B cell (primary cell): ENCODE data around the gene CARMIL1. TPM values are rescaled to one million over a fixed set of nuclear protein-coding genes. Genes with fewer than 3 reads are reported as not detected.
A peak's percentile ranks its signal among the peaks of the same experiment; 100 is the strongest.

Experiments used
- ATAC-seq: fragments of 200-7000 bp; cut with Tn5 transposase; one replicate; pipeline ENCODE4 v1.10.0; 2021; ENCODE audit warnings: low read depth, mild to moderate bottlenecking, moderate number of reproducible peaks, moderate library complexity
- CTCF ChIA-PET: fragments of 350-600 bp; sonication (Branson Sonifier 250); formaldehyde crosslinking; loops from one replicate; lab custom pipeline; 2021; ENCODE audit warnings: antibody characterized with exemption, inconsistent platforms; lab: Charles Lee
- POLR2A ChIA-PET: fragments of 350-600 bp; sonication (Branson Sonifier 250); formaldehyde crosslinking; loops from one replicate; lab custom pipeline; 2021; ENCODE audit warnings: antibody characterized with exemption; lab: Charles Lee
- DNase-seq: peaks from one replicate; pipeline ENCODE4 v3.0.0; 2013
- H2AFZ ChIP-seq: 2 replicates; pipeline ENCODE4 v1.6.1; 2012; ENCODE audit warnings: mild to moderate bottlenecking, low read depth, low read length; ENCODE audit not compliant: insufficient read depth, poor library complexity, severe bottlenecking
- H3K27ac ChIP-seq, 2 donors: 1 replicate in 1 of 2; 2 replicates in 1 of 2; pipeline ENCODE4 v1.5.1; 2012 to 2013; ENCODE audit warnings: low read length in 2 of 2, mild to moderate bottlenecking in 2 of 2, moderate library complexity in 1 of 2
- H3K27me3 ChIP-seq, 4 experiments: fragments of 200-600 bp in 1 of 4; sonication (generic) in 1 of 4; replicated peaks in 1 of 4; 1 replicate in 2 of 4; 2 replicates in 2 of 4; pipeline versions ENCODE4 v1.6.1 to v1.7.0; 2013 to 2016; ENCODE audit warnings: low read length in 3 of 4, mild to moderate bottlenecking in 2 of 4, mixed read lengths in 1 of 4, moderate library complexity in 1 of 4; ENCODE audit not compliant: insufficient read depth in 4 of 4, control insufficient read depth in 3 of 4; ENCODE audit errors: control extremely low read depth in 1 of 4
- H3K36me3 ChIP-seq, 2 experiments: replicated peaks in 1 of 2; 1 replicate in 1 of 2; 2 replicates in 1 of 2; pipeline versions ENCODE4 v1.6.1 to v1.7.1; 2013; ENCODE audit warnings: low read length in 1 of 2; ENCODE audit not compliant: insufficient read depth in 2 of 2, control insufficient read depth in 1 of 2; ENCODE audit errors: control extremely low read depth in 1 of 2, extremely low read depth in 1 of 2
- H3K4me1 ChIP-seq, 2 donors: fragments of 200-600 bp in 1 of 2; sonication (generic) in 1 of 2; 1 replicate in 1 of 2; 2 replicates in 1 of 2; pipeline versions ENCODE4 v1.5.1 to v1.6.1; 2013 to 2017; ENCODE audit warnings: low read length in 2 of 2; ENCODE audit not compliant: control insufficient read depth in 2 of 2, insufficient read depth in 2 of 2
- H3K4me2 ChIP-seq: replicated peaks from 2 replicates; pipeline ENCODE3; 2012; ENCODE audit warnings: mild to moderate bottlenecking, low read depth, low read length; ENCODE audit not compliant: poor library complexity, severe bottlenecking
- H3K4me3 ChIP-seq, 5 experiments: fragments of 200-600 bp in 1 of 5; sonication (generic) in 1 of 5; 1 replicate in 3 of 5; 2 replicates in 2 of 5; pipeline versions ENCODE4 v1.5.1 to v1.7.0; 2011 to 2016; ENCODE audit warnings: low read length in 4 of 5, mild to moderate bottlenecking in 4 of 5, low read depth in 2 of 5, control low read depth in 1 of 5, moderate library complexity in 1 of 5; ENCODE audit not compliant: insufficient read depth in 1 of 5; ENCODE audit errors: control extremely low read depth in 1 of 5, extremely low read depth in 1 of 5
- H3K79me2 ChIP-seq: fragments of 200-600 bp; sonication (generic); one replicate; pipeline ENCODE4 v1.6.0; 2016; ENCODE audit warnings: low read length; ENCODE audit not compliant: control insufficient read depth, insufficient read depth
- H3K9ac ChIP-seq: fragments of 200-600 bp; sonication (generic); 2 replicates; pipeline ENCODE4 v1.6.1; 2017; ENCODE audit warnings: mild to moderate bottlenecking, low read length, moderate library complexity
- H3K9me3 ChIP-seq, 3 donors: one replicate each; pipeline versions ENCODE4 v1.6.1 to v1.7.1; 2013; ENCODE audit warnings: low read length in 2 of 3; ENCODE audit not compliant: control insufficient read depth in 2 of 3, insufficient read depth in 1 of 3; ENCODE audit errors: control extremely low read depth in 1 of 3
- H4K20me1 ChIP-seq: 2 replicates; pipeline ENCODE4 v1.6.0; 2012; ENCODE audit warnings: mild to moderate bottlenecking, low read length; ENCODE audit not compliant: insufficient read depth, control insufficient read depth, poor library complexity, severe bottlenecking
- H3K27ac Mint-ChIP-seq: one replicate; pipeline ENCODE4 v1.8.0; 2021; ENCODE audit warnings: mixed read lengths
- H3K27me3 Mint-ChIP-seq: one replicate; pipeline ENCODE4 v1.8.0; 2021; ENCODE audit warnings: mixed read lengths
- H3K4me1 Mint-ChIP-seq: one replicate; pipeline ENCODE4 v1.8.0; 2021; ENCODE audit warnings: mixed read lengths
- H3K4me3 Mint-ChIP-seq: one replicate; pipeline ENCODE4 v1.8.0; 2021; ENCODE audit warnings: mixed read lengths
- H3K9me3 Mint-ChIP-seq: one replicate; pipeline ENCODE4 v1.8.0; 2022; ENCODE audit warnings: mixed read lengths; ENCODE audit not compliant: insufficient read depth
- CTCF ChIP-seq: fragments of 200-600 bp; IDR thresholded peaks from one replicate; pipeline ENCODE4 v1.8.0; 2022; ENCODE audit warnings: antibody characterized with exemption, mild to moderate bottlenecking
- EZH2 ChIP-seq: IDR thresholded peaks from 2 replicates; pipeline ENCODE4 v1.6.1; 2012; ENCODE audit warnings: borderline replicate concordance, low read depth, mild to moderate bottlenecking, moderate library complexity, low read length; ENCODE audit not compliant: insufficient read depth, poor library complexity, severe bottlenecking
- WGBS: methylation state at CpG from one replicate; pipeline ENCODE4 v1.1.5; 2013; ENCODE audit warnings: missing lambda C conversion rate; ENCODE audit not compliant: insufficient coverage; 5-methylcytosine and 5-hydroxymethylcytosine counted together
- intact Hi-C: fragments of 100-400 bp; cut with micrococcal nuclease; formaldehyde crosslinking; loops from one replicate; pipeline ENCODE4 v1.10.0; 2022
- polyA plus RNA-seq: library from polyadenylated mRNA; depleted of rRNA; stranded (reverse); fragments of >200 nt; gene quantifications from 2 replicates; pipeline ENCODE4 v1.2.3, GENCODE V29; 2012
- total RNA-seq, 2 donors: library from RNA; stranded (reverse); fragments of 120-200 nt in 1 of 2; gene quantifications; 1 replicate in 1 of 2; 2 replicates in 1 of 2; pipeline versions ENCODE4 v1.2.3 to v1.2.4, GENCODE V29; 2013 to 2022

Gene CARMIL1
- total and polyA plus RNA-seq, 2 donors (not counting 1 experiment from before 2014, with no cell fraction given): 7.5 to 11.0 TPM

- CTCF ChIA-PET: interaction anchor here (0.9 to 4.9 kb wide), 6 partner anchors 10 to 231 kb away, joined by 3 to 23 read pairs (median 3); no protein-coding TSS in a partner anchor
- no peak overlapping the region for H3K4me3 Mint-ChIP-seq
Measured at GRCh38 chr6:25369036-25369432, 89.9 kb downstream of the CARMIL1 start.

More at GRCh38 chr6:25369036-25369432, 89.9 kb downstream of the CARMIL1 start:
- TF ChIP-seq EZH2: no peak
- no peak for TF ChIP-seq CTCF
- peaks cover 19 to 30% of the 10 kb centered on the region in 2 donors for H3K4me1 ChIP-seq
- no peaks in the 10 kb centered on the region for H4K20me1 ChIP-seq
- no peaks in the 10 kb centered on the region for H3K27me3 ChIP-seq
- H3K9me3 ChIP-seq: no peaks in the 10 kb centered on the region
- H3K4me1 Mint-ChIP-seq: peaks cover 61% of the 10 kb centered on the region
- H3K9ac ChIP-seq: no peak overlapping the region
- H3K36me3 ChIP-seq: no peaks in the 10 kb centered on the region
- H3K79me2 ChIP-seq: peaks cover 4% of the 10 kb centered on the region
- peak overlapping the region; percentile 34 for H2AFZ ChIP-seq
- H3K27me3 Mint-ChIP-seq: no peaks in the 10 kb centered on the region
- POLR2A ChIA-PET: interaction anchor here (0.7 kb wide), 1 partner anchor 9 kb away, joined by 6 read pairs; no protein-coding TSS in a partner anchor
- ATAC-seq: no peak
- no peaks in the 10 kb centered on the region for H3K9me3 Mint-ChIP-seq
- H3K27ac Mint-ChIP-seq: no peak overlapping the region
- no peak overlapping the region for H3K27ac ChIP-seq
- intact Hi-C loops: loop anchor here (2.0 to 10.0 kb wide), 2 partner anchors 36 to 86 kb away; no protein-coding TSS in a partner anchor
- 76% methylated on average over 5 of the region's 6 CpGs for WGBS
- no peak for DNase-seq
- no peak overlapping the region for H3K4me3 ChIP-seq
- no peak overlapping the region for H3K4me2 ChIP-seq
